ENCODE data around the gene SLC25A31.

DNA sequence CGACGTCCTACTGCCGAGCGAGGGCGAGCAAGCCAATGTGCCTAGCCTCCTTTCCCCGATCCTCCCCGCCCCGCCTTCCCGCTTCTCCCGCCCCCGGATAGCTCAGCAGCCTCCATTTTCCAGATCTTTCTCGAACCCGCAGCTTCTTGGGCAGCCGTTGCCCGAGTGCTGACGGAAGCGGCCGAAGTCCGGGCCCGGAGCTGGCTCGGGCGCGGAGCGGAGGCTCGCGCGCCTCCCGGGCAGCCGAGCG lies 51.8 kb downstream of the SLC25A31 start:
- TF ChIP-seq EZH2 (IDR thresholded peaks at IDR 0.05; ENCODE audit: low read depth, unreplicated experiment) (no peak), CTCF (conservative IDR thresholded peaks at IDR 0.05; ENCODE audit: low read depth in 2 of 2) (no peak), POLR2AphosphoS5 (IDR thresholded peaks at IDR 0.05; ENCODE audit: low read depth) (no peak; the same call in 1 of the 2 replicates), JUNB (IDR thresholded peaks at IDR 0.05; ENCODE audit: unreplicated experiment) (no peak), EZH2phosphoT487 (IDR thresholded peaks at IDR 0.05; ENCODE audit: unreplicated experiment) (no peak)
